GM18858 (cell line): ENCODE measurements around the gene PARP9.

Experiments
- ATAC-seq: cut with Tn5 transposase; IDR thresholded peaks from one replicate; pipeline ENCODE4 v1.9.1; 2021; ENCODE audit not compliant: unreplicated experiment

The PARP9 gene

GRCh38 chr3:122493296-122493695 is 70.8 kb downstream of the PARP9 start:
- ATAC-seq, result no peak

GRCh38 chr3:122488262-122488973 is 75.7 kb downstream of the PARP9 start:
- ATAC-seq, result no peak

GRCh38 chr3:122484985-122485384 is 79.1 kb downstream of the PARP9 start:
- no peak for ATAC-seq

GRCh38 chr3:122481390-122481789 is 82.7 kb downstream of the PARP9 start:
- no peak for ATAC-seq
